Spleen (tissue), 11 donors: Measurements from ENCODE around the gene HEBP1. TPM values are rescaled to one million over a fixed set of nuclear protein-coding genes. Genes with fewer than 3 reads are reported as not detected.

Experiments used
- DNase-seq: peaks from one replicate; pipeline ENCODE4 v3.0.0-alpha.2; 2020
- H3K27ac ChIP-seq, 8 donors: fragments of 200-600 bp; sonication (generic) in 7 of 8; 1 replicate in 4 of 8; 2 replicates in 4 of 8; pipeline versions ENCODE4 v1.5.0 to v1.8.0; 2016 to 2021; ENCODE audit warnings: inconsistent platforms in 4 of 8, mild to moderate bottlenecking in 4 of 8, moderate library complexity in 1 of 8
- H3K27me3 ChIP-seq, 7 donors: fragments of 200-600 bp; sonication (generic) in 6 of 7; replicated peaks in 1 of 7; 1 replicate in 4 of 7; 2 replicates in 3 of 7; pipeline versions ENCODE4 v1.5.0 to v1.8.0; 2016 to 2021; ENCODE audit warnings: inconsistent platforms in 3 of 7, mild to moderate bottlenecking in 1 of 7
- H3K36me3 ChIP-seq, 6 donors: fragments of 200-600 bp; sonication (generic) in 5 of 6; 1 replicate in 4 of 6; 2 replicates in 2 of 6; pipeline versions ENCODE4 v1.5.0 to v1.8.0; 2016 to 2021; ENCODE audit warnings: inconsistent platforms in 2 of 6
- H3K4me1 ChIP-seq, 6 donors: fragments of 200-600 bp; sonication (generic) in 5 of 6; 1 replicate in 3 of 6; 2 replicates in 3 of 6; pipeline versions ENCODE4 v1.5.0 to v1.8.0; 2016 to 2021; ENCODE audit warnings: inconsistent platforms in 3 of 6
- H3K4me3 ChIP-seq, 8 donors: fragments of 200-600 bp; sonication (generic) in 7 of 8; 1 replicate in 4 of 8; 2 replicates in 4 of 8; pipeline versions ENCODE4 v1.5.0 to v1.8.0; 2016 to 2021; ENCODE audit warnings: inconsistent platforms in 4 of 8, mild to moderate bottlenecking in 4 of 8, moderate library complexity in 2 of 8
- H3K9me3 ChIP-seq, 8 donors: fragments of 200-600 bp; sonication (generic) in 7 of 8; 1 replicate in 4 of 8; 2 replicates in 4 of 8; pipeline versions ENCODE4 v1.5.0 to v1.8.0; 2016 to 2021; ENCODE audit warnings: inconsistent platforms in 4 of 8
- POLR2A ChIP-seq, 3 donors: fragments of 450-650 bp; IDR thresholded peaks; one replicate each; pipeline ENCODE4 v1.5.1; 2017; ENCODE audit warnings: antibody characterized with exemption in 3 of 3, mild to moderate bottlenecking in 1 of 3
- POLR2AphosphoS5 ChIP-seq, 3 donors: sonication (generic); formaldehyde crosslinking; IDR thresholded peaks; one replicate each; pipeline ENCODE4 v1.5.1; 2017; ENCODE audit warnings: antibody characterized with exemption in 3 of 3
- WGBS, 5 donors: extraction: QIAGEN DNeasy Blood & Tissue Kit in 3 of 5; methylation state at CpG; one replicate each; pipeline versions ENCODE4 v1.1.5 to v1.1.7; 2013 to 2018; 5-methylcytosine and 5-hydroxymethylcytosine counted together
- intact Hi-C: fragments of 100-400 bp; cut with DNase I; formaldehyde crosslinking; loops from one replicate; pipeline ENCODE4 v1.15.0; 2023; ENCODE audit warnings: low total_unique reads
- polyA plus RNA-seq, 3 donors: library from polyadenylated mRNA; stranded (reverse); fragments of 200-250 nt; gene quantifications; one replicate each; pipeline ENCODE4 v1.2.1, GENCODE V29; 2013
- total RNA-seq, 7 donors: library from RNA; depleted of rRNA in 3 of 7; stranded (reverse); fragments of >200 nt in 3 of 7; fragmentation: NEBNext Ultra II Directional in 4 of 7; extraction: Animal tissue kit (Norgen Biotek cat#: 25700) in 4 of 7; gene quantifications; one replicate each; pipeline versions ENCODE4 v1.1.0 to v1.2.1, GENCODE V29; 2016 to 2021
- TF ChIP-seq, protein P1 (sequence below), 11 experiments: fragments of 200-600 bp in 7 of 11; fragments of 450-650 bp in 4 of 11; sonication (generic) in 4 of 11; IDR thresholded peaks in 8 of 11; conservative IDR thresholded peaks in 3 of 11; 1 replicate in 7 of 11; 2 replicates in 4 of 11; pipeline versions ENCODE4 v1.4.0 to v1.8.0; 2016 to 2021; ENCODE audit warnings: antibody characterized with exemption in 11 of 11, inconsistent platforms in 4 of 11, mild to moderate bottlenecking in 1 of 11
- donor health status: healthy with polysubstance abuse.
- donor health status: DM: no; HTN: no; CAD: no; lungs with moderate emphysema.
- donor health status: DM: no; HTN: no; CAD: no.
- donor health status: Bipolar disorder and iron deficiency.
- donor health status: healthy.
- donor health status: DM: no; HTN: no; CAD: no.
- donor health status: DM: yes; HTN: yes; CAD: no.

HEBP1 gene
- total and polyA plus RNA-seq, 10 donors, result 25.1 to 79.4 (median 60.1) TPM

DNA sequence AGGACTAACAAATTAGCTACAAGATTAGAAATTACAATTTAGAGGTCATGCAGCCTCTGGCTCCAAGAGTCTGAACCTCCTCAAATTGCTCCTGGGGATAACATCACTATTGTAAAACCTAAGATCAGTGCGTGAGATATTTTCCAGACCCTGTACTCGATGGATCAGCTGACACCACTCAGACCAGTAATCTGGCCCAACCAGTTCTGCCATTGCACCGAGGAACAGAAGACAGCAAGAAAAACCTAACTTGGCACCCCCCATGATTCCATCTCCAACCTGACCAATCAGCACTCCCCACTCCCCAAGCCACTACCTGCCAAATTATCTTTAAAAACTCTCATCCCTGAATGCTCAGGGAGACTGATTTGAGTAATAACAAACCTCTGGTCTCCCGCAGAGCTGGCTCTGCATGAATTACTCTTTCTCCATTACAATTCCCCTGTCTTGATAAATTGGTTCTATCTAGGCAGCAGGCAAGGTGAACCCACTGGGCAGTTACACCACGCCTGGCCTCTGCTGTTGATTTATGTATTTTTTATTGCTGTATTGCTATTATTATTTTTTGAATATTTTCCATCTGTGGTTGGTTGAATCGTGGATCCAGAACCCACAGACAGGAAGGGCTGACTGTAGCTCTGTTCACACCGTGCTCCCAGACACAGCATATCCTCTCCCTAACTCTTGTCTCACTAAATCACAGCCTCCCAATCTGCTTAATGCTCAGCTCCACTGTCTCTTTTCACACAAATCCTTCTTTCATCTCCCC is 9.2 kb downstream of the HEBP1 start:
- no peak for DNase-seq
- peak overlapping the region in 2 of 8 donors; percentile 80 to 87 for H3K27ac ChIP-seq
- intact Hi-C loops, result no loop called here

DNA sequence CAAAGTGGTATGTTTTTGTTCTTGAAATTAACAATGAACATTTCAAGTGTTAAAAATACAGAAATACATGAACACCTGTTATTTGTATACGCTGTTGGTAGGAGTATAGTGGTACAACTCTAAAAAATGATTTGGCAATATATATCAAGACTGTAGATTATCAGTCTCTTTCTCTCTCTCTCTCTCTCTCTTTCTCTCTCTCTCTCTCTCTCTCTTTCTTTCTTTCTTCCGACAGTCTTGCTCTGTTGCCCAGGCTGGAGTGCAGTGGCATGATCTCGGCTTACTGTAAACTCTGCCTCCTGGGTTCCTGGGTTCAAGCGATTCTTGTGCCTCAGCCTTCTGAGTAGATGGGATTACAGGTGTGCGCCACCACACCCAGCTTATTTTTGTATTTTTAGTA is 12.6 kb downstream of the HEBP1 start:
- Histone ChIP-seq H3K36me3 (peaks cover 0 to 65% (median 28%) of the 10 kb centered on the region in 6 donors), H3K27ac (peak overlapping the region in 1 of 8 donors; percentile 41), H3K27me3 (no peaks in the 10 kb centered on the region), H3K4me1 (peaks cover 0 to 30% (median 8%) of the 10 kb centered on the region in 6 donors), H3K4me3 (no peak overlapping the region), H3K9me3 (no peaks in the 10 kb centered on the region)
- WGBS, 5 donors, result 77 to 88% (median 78%) methylated on average over 5 of the region's 5 CpGs
- no peak for DNase-seq
- TF ChIP-seq, protein P1, sequence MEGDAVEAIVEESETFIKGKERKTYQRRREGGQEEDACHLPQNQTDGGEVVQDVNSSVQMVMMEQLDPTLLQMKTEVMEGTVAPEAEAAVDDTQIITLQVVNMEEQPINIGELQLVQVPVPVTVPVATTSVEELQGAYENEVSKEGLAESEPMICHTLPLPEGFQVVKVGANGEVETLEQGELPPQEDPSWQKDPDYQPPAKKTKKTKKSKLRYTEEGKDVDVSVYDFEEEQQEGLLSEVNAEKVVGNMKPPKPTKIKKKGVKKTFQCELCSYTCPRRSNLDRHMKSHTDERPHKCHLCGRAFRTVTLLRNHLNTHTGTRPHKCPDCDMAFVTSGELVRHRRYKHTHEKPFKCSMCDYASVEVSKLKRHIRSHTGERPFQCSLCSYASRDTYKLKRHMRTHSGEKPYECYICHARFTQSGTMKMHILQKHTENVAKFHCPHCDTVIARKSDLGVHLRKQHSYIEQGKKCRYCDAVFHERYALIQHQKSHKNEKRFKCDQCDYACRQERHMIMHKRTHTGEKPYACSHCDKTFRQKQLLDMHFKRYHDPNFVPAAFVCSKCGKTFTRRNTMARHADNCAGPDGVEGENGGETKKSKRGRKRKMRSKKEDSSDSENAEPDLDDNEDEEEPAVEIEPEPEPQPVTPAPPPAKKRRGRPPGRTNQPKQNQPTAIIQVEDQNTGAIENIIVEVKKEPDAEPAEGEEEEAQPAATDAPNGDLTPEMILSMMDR (IDR thresholded peaks at IDR 0.05 in 8 of 11, conservative IDR thresholded peaks at IDR 0.05 in 3 of 11), result no peak
- no peak for TF ChIP-seq POLR2AphosphoS5 (IDR thresholded peaks at IDR 0.05)
- TF ChIP-seq POLR2A (IDR thresholded peaks at IDR 0.05), result no peak
- intact Hi-C loops, result no loop called here

More for the DNA sequence above, 9.2 kb downstream of the HEBP1 start:
- H3K27me3 ChIP-seq, result no peaks in the 10 kb centered on the region
- H3K9me3 ChIP-seq, result no peaks in the 10 kb centered on the region
- peaks cover 0 to 49% (median 13%) of the 10 kb centered on the region in 6 donors for H3K4me1 ChIP-seq
- peaks cover 0 to 36% (median 26%) of the 10 kb centered on the region in 6 donors for H3K36me3 ChIP-seq
- 71 to 79% (median 73%) methylated on average over 7 of the region's 7 CpGs for WGBS, 5 donors
- no peak for TF ChIP-seq POLR2A (IDR thresholded peaks at IDR 0.05)
- no peak for TF ChIP-seq POLR2AphosphoS5 (IDR thresholded peaks at IDR 0.05)
- TF ChIP-seq, protein P1 (IDR thresholded peaks at IDR 0.05 in 8 of 11, conservative IDR thresholded peaks at IDR 0.05 in 3 of 11), result no peak
- H3K4me3 ChIP-seq, result no peak overlapping the region

DNA sequence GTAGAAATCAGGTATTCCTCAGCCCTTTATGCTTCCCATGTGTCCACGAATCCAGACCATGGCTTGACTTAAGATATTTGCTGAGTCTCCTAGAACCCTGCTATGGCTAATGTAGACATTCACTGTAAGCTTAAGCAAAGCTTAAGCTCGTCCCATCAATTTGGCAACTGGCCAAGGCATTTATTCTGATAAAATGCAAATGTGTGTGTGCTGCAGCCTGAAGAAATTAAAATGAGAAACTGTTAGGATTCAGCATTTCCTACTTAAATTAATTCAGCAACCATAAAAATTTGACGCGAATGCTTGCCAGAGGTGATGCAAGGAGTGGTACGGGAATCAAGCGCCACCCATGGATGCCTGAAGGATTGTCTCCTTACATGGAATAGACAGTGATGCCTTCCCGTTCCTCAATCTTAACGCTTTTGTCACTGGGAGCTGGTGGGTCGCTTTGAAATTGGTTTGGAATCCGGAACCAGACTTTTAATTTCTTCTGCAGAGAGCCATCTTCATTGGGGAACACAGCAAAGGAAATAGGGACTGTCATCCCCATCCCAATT is 13.2 kb downstream of the HEBP1 start:
- no peak for DNase-seq
- Histone ChIP-seq H3K36me3 (peaks cover 0 to 71% (median 28%) of the 10 kb centered on the region in 6 donors), H3K4me3 (no peak overlapping the region), H3K27me3 (no peaks in the 10 kb centered on the region), H3K27ac (peak overlapping the region in 1 of 8 donors; percentile 41), H3K9me3 (no peaks in the 10 kb centered on the region), H3K4me1 (peaks cover 0 to 24% (median 4%) of the 10 kb centered on the region in 6 donors)
- no peak for TF ChIP-seq POLR2A (IDR thresholded peaks at IDR 0.05)
- TF ChIP-seq POLR2AphosphoS5 (IDR thresholded peaks at IDR 0.05), result no peak
- TF ChIP-seq, protein P1 (IDR thresholded peaks at IDR 0.05 in 8 of 11, conservative IDR thresholded peaks at IDR 0.05 in 3 of 11), result no peak
- WGBS, 5 donors, result 76 to 89% (median 83%) methylated on average over 10 of the region's 10 CpGs
- intact Hi-C loops, result no loop called here

DNA sequence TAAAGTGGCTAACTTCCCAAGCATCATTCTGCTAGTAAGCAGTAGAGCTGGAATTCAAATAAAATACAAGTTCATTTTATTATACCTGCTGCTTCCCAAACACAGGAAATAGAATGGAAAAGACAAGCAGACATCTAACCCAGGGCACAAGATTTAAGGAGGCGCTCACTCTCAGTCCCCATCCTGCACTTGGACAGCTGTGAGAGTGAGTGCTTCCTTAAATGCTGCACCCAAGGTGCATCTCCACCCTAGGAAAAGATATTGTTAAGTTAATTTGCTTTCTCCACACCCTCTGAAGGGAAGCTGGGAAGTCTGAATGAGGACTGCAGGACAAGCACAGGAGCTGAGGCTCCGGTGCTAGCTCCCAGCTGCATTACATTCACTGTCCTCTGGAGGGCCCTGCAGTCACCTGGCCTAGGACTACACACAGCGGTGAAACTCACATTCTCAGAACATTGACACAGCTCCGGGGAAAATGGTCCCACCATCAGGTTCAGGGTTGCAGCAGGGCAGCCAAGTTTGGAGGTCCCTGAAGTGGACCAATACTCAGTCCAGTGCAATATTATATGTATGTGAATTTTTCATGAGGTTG is 14.2 kb downstream of the HEBP1 start:
- no peak overlapping the region for H3K27ac ChIP-seq
- no peaks in the 10 kb centered on the region for H3K9me3 ChIP-seq
- peaks cover 0 to 80% (median 36%) of the 10 kb centered on the region in 6 donors for H3K36me3 ChIP-seq
- peaks cover 0 to 14% (median under 1%) of the 10 kb centered on the region in 6 donors for H3K4me1 ChIP-seq
- 85 to 95% (median 85%) methylated on average over 4 of the region's 4 CpGs for WGBS, 5 donors
- H3K27me3 ChIP-seq, result no peaks in the 10 kb centered on the region
- TF ChIP-seq POLR2A (IDR thresholded peaks at IDR 0.05) (no peak), POLR2AphosphoS5 (IDR thresholded peaks at IDR 0.05) (no peak)
- TF ChIP-seq, protein P1 (IDR thresholded peaks at IDR 0.05 in 8 of 11, conservative IDR thresholded peaks at IDR 0.05 in 3 of 11), result peak in 5 of 11 experiments; percentile 36 to 56 (median 44)
- intact Hi-C loops, result no loop called here
- no peak for DNase-seq
- no peak overlapping the region for H3K4me3 ChIP-seq
